DND-41 (cell line): ENCODE data around the gene UBE2E1.

Source experiments
- ATAC-seq: fragments of 200-7000 bp; cut with Tn5 transposase; 3 replicates; pipeline ENCODE4 v1.9.1; 2021; ENCODE audit warnings: low read depth; ENCODE audit not compliant: insufficient read depth
- DNase-seq: peaks from one replicate; pipeline ENCODE4 v3.0.0-alpha.2; 2020
- H2AFZ ChIP-seq: 2 replicates; pipeline ENCODE4 v1.6.0; 2012; ENCODE audit warnings: low read depth, low read length
- H3K27ac ChIP-seq: 2 replicates; pipeline ENCODE4 v1.5.1; 2012; ENCODE audit warnings: low read length, inconsistent platforms
- H3K27me3 ChIP-seq: fragments of 200-600 bp; sonication (generic); 2 replicates; pipeline ENCODE4 v1.6.0; 2012; ENCODE audit warnings: low read length, mild to moderate bottlenecking, inconsistent platforms; ENCODE audit not compliant: insufficient read depth, poor library complexity
- H3K36me3 ChIP-seq: 2 replicates; pipeline ENCODE4 v1.5.1; 2012; ENCODE audit warnings: low read length, inconsistent platforms; ENCODE audit not compliant: insufficient read depth
- H3K4me1 ChIP-seq: 2 replicates; pipeline ENCODE4 v1.5.1; 2012; ENCODE audit warnings: mild to moderate bottlenecking, low read length; ENCODE audit not compliant: insufficient read depth
- H3K4me2 ChIP-seq: 2 replicates; pipeline ENCODE4 v1.6.0; 2012; ENCODE audit warnings: mild to moderate bottlenecking, moderate library complexity, low read length, inconsistent platforms; ENCODE audit not compliant: insufficient read depth
- H3K4me3 ChIP-seq, 2 experiments: fragments of 200-600 bp in 1 of 2; shearing (Covaris generic) in 1 of 2; 2 replicates each; pipeline ENCODE4 v1.5.1; 2012 to 2016; ENCODE audit warnings: inconsistent platforms in 2 of 2, low read length in 2 of 2, mild to moderate bottlenecking in 2 of 2, low read depth in 1 of 2, moderate library complexity in 1 of 2
- H3K79me2 ChIP-seq: 2 replicates; pipeline ENCODE4 v1.6.0; 2012; ENCODE audit warnings: low read length, inconsistent platforms; ENCODE audit not compliant: insufficient read depth
- H3K9ac ChIP-seq: 2 replicates; pipeline ENCODE4 v1.6.0; 2012; ENCODE audit warnings: low read depth, mild to moderate bottlenecking, inconsistent platforms, low read length, moderate library complexity
- H3K9me3 ChIP-seq: 2 replicates; pipeline ENCODE4 v1.5.1; 2012; ENCODE audit warnings: low read length, moderate library complexity, mild to moderate bottlenecking, inconsistent platforms; ENCODE audit not compliant: insufficient read depth, severe bottlenecking
- H4K20me1 ChIP-seq: 2 replicates; pipeline ENCODE4 v1.6.0; 2012; ENCODE audit warnings: low read length; ENCODE audit not compliant: insufficient read depth
- EZH2 ChIP-seq: IDR thresholded peaks from 3 replicates; pipeline ENCODE4 v1.6.1; 2012; ENCODE audit warnings: borderline replicate concordance, low read depth, mild to moderate bottlenecking, moderate library complexity, low read length, inconsistent platforms; ENCODE audit not compliant: severe bottlenecking
- TF ChIP-seq, protein P1 (sequence below): IDR thresholded peaks from 2 replicates; pipeline ENCODE4 v1.5.1; 2012; ENCODE audit warnings: borderline replicate concordance, low read length, moderate library complexity, mild to moderate bottlenecking; ENCODE audit not compliant: poor library complexity, severe bottlenecking; ENCODE audit errors: extremely low read depth

The UBE2E1 gene

DNA sequence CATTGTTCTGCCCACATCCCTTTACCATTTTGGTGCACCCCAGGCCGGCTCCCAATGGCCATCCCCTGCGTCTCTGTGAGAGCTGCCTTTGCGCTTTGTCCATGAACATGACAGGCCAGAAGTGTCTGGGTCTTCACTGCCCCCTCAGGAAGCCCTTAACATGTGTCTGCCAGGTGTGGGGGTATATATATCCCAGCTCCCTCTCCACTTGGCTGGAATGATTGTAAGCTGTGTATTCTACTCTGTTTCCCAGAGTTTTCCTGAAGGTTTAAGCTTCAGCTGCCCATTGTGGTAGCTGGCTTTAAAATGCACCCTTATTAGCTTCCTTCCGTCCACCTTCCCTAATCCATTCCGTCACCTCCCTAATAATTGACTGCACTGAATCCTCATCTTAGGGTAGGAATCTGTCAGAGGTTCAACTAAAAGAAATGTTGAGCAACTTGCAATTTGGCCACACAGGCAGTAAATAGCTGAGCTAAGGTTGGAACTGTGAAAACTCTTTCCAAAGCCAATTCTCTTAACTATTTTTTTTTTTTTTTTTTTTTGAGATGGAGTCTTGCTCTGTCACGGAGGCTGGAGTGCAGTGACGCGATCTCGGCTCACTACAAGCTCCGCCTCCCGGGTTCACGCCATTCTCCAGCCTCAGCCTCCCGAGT, 30.4 kb upstream of the UBE2E1 start:
- Histone ChIP-seq H3K4me3 (no peak overlapping the region), H3K27me3 (no peaks in the 10 kb centered on the region), H3K9me3 (no peaks in the 10 kb centered on the region), H2AFZ (no peak overlapping the region), H3K27ac (no peak overlapping the region), H3K4me1 (no peaks in the 10 kb centered on the region), H3K79me2 (no peaks in the 10 kb centered on the region), H3K36me3 (no peaks in the 10 kb centered on the region), H3K4me2 (no peak overlapping the region), H4K20me1 (no peaks in the 10 kb centered on the region), H3K9ac (no peak overlapping the region)
- DNase-seq: no peak
- no peak for TF ChIP-seq EZH2
- TF ChIP-seq, protein P1, sequence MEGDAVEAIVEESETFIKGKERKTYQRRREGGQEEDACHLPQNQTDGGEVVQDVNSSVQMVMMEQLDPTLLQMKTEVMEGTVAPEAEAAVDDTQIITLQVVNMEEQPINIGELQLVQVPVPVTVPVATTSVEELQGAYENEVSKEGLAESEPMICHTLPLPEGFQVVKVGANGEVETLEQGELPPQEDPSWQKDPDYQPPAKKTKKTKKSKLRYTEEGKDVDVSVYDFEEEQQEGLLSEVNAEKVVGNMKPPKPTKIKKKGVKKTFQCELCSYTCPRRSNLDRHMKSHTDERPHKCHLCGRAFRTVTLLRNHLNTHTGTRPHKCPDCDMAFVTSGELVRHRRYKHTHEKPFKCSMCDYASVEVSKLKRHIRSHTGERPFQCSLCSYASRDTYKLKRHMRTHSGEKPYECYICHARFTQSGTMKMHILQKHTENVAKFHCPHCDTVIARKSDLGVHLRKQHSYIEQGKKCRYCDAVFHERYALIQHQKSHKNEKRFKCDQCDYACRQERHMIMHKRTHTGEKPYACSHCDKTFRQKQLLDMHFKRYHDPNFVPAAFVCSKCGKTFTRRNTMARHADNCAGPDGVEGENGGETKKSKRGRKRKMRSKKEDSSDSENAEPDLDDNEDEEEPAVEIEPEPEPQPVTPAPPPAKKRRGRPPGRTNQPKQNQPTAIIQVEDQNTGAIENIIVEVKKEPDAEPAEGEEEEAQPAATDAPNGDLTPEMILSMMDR: no peak
- ATAC-seq: no peak

- Histone ChIP-seq H3K27ac (no peak overlapping the region), H3K9ac (no peak overlapping the region), H2AFZ (no peak overlapping the region), H3K4me3 (no peak overlapping the region), H4K20me1 (no peaks in the 10 kb centered on the region), H3K4me1 (no peaks in the 10 kb centered on the region), H3K9me3 (no peaks in the 10 kb centered on the region), H3K4me2 (no peak overlapping the region), H3K36me3 (no peaks in the 10 kb centered on the region), H3K79me2 (no peaks in the 10 kb centered on the region), H3K27me3 (no peaks in the 10 kb centered on the region)
- TF ChIP-seq EZH2: no peak
- TF ChIP-seq, protein P1: no peak
- no peak for DNase-seq
- ATAC-seq: no peak
Observed at GRCh38 chr3:23776352-23776891, 29.3 kb upstream of the UBE2E1 start.

GRCh38 chr3:23778446-23778845, 27.3 kb upstream of the UBE2E1 start:
- no peaks in the 10 kb centered on the region for H3K36me3 ChIP-seq
- no peak for TF ChIP-seq EZH2
- TF ChIP-seq, protein P1: no peak
- no peak overlapping the region for H3K4me2 ChIP-seq
- H3K4me3 ChIP-seq: no peak overlapping the region
- no peak overlapping the region for H3K9ac ChIP-seq
- H3K27ac ChIP-seq: no peak overlapping the region
- H3K4me1 ChIP-seq: no peaks in the 10 kb centered on the region
- no peaks in the 10 kb centered on the region for H4K20me1 ChIP-seq
- no peaks in the 10 kb centered on the region for H3K27me3 ChIP-seq
- DNase-seq: no peak
- H3K9me3 ChIP-seq: no peaks in the 10 kb centered on the region
- H3K79me2 ChIP-seq: no peaks in the 10 kb centered on the region
- ATAC-seq: no peak
- no peak overlapping the region for H2AFZ ChIP-seq

DNA sequence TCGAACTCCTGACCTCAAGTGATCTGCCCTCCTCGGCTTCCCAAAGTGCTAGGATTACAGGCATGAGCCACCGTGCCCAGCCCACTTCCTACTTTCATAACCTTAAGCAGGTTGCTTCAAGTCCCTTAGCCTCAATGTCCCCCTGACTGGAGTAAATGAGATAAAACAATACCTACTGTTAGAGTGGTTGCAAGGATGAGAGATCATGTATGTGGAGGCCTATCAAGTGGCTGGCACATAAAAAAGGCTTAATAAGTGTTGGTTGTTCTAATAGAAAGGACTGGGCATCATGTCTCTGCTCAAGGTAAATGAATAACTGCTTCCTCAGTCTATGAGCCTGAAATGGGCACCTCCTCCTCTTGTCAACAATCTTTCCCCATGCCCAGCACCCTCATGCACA, 25.9 kb upstream of the UBE2E1 start:
- Histone ChIP-seq H3K4me1 (no peaks in the 10 kb centered on the region), H3K9ac (no peak overlapping the region), H3K27me3 (no peaks in the 10 kb centered on the region), H3K36me3 (no peaks in the 10 kb centered on the region), H2AFZ (no peak overlapping the region), H3K9me3 (no peaks in the 10 kb centered on the region), H3K4me2 (no peak overlapping the region), H3K4me3 (no peak overlapping the region), H4K20me1 (no peaks in the 10 kb centered on the region), H3K27ac (no peak overlapping the region), H3K79me2 (no peaks in the 10 kb centered on the region)
- DNase-seq (no peak), ATAC-seq (no peak)
- TF ChIP-seq, protein P1: no peak
- no peak for TF ChIP-seq EZH2
